OCI-LY7 (cell line): Measurements from ENCODE around the gene COP1.

Source experiments
- EZH2phosphoT487 ChIP-seq: fragments of 200-600 bp; sonication (generic); IDR thresholded peaks from 2 replicates; pipeline ENCODE4 v1.6.1; 2018; ENCODE audit warnings: low read depth, borderline replicate concordance, mild to moderate bottlenecking, mixed run types, antibody characterized with exemption, low read length, moderate library complexity, mixed read lengths
- TF ChIP-seq, protein P1 (sequence below): fragments of 200-600 bp; sonication (generic); conservative IDR thresholded peaks from 2 replicates; pipeline ENCODE4 v1.5.1; 2014; ENCODE audit warnings: mild to moderate bottlenecking, antibody characterized with exemption, low read length, moderate library complexity, mixed read lengths

DNA sequence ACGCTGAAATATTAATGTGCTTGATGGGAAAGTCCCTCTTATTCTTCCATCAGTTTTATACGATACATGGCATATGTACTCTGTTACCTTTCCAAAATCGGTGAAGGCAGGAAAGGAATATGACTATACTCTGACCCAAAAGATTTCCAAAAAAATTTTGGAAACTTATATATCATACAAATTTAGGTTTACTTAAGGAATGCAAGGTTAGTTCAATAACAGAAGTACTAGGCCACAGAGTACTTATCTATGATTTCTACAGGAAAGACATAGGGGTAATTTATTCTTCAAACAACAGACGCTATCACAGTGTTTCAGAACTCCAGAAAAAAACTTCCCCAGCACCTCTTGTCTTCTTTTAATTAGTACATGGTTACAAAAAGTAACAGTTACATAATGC, 84.8 kb downstream of the COP1 start:
- TF ChIP-seq, protein P1, sequence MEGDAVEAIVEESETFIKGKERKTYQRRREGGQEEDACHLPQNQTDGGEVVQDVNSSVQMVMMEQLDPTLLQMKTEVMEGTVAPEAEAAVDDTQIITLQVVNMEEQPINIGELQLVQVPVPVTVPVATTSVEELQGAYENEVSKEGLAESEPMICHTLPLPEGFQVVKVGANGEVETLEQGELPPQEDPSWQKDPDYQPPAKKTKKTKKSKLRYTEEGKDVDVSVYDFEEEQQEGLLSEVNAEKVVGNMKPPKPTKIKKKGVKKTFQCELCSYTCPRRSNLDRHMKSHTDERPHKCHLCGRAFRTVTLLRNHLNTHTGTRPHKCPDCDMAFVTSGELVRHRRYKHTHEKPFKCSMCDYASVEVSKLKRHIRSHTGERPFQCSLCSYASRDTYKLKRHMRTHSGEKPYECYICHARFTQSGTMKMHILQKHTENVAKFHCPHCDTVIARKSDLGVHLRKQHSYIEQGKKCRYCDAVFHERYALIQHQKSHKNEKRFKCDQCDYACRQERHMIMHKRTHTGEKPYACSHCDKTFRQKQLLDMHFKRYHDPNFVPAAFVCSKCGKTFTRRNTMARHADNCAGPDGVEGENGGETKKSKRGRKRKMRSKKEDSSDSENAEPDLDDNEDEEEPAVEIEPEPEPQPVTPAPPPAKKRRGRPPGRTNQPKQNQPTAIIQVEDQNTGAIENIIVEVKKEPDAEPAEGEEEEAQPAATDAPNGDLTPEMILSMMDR = no peak
- no peak for TF ChIP-seq EZH2phosphoT487
